GM12801 (cell line): Measurements from ENCODE around the gene SRSF1.

Experiments
- CTCF ChIP-seq: IDR thresholded peaks from one replicate; pipeline ENCODE4 v1.5.1; 2011; ENCODE audit warnings: control low read depth; ENCODE audit not compliant: insufficient read length; ENCODE audit errors: extremely low read depth

Gene SRSF1

DNA sequence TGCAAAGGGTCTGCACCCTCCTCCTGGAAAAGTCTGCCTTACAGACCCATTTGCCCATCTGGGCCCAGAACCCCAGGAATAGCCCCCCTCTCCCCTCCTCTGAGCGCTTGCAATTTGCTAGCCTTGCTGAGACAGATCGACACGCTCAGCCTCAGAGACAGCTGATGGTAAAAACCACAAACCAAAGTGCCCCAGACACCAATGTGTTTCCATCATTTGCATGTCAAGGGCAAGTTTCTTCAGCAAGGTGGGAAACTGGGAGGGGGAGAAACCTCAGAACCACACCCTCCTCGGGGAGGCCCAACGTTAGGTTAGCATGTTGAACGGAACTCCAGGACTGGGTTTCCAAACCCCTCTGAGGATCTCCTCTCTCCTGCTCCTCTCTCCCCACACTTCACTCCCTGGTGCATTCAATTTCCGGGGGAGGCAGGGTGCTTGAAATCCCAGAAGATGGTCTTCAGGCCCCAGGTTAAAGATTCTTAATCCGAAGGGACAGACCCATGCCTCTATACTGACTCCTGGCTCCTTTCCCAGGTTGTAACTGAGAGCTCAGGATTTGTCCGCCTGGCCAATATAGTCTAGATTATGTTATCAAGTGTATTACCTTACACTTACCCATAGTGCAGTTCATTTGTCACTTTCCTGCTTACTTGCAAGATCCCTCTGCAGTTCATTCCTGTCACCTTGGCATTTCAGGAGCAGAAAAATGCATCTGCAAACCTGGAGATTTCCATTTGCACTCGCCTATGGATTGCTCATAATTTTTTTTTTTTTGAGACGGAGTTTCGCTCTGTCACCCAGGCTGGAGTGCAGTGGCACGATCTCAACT is 50.5 kb downstream of the SRSF1 start:
- TF ChIP-seq CTCF, result no peak

DNA sequence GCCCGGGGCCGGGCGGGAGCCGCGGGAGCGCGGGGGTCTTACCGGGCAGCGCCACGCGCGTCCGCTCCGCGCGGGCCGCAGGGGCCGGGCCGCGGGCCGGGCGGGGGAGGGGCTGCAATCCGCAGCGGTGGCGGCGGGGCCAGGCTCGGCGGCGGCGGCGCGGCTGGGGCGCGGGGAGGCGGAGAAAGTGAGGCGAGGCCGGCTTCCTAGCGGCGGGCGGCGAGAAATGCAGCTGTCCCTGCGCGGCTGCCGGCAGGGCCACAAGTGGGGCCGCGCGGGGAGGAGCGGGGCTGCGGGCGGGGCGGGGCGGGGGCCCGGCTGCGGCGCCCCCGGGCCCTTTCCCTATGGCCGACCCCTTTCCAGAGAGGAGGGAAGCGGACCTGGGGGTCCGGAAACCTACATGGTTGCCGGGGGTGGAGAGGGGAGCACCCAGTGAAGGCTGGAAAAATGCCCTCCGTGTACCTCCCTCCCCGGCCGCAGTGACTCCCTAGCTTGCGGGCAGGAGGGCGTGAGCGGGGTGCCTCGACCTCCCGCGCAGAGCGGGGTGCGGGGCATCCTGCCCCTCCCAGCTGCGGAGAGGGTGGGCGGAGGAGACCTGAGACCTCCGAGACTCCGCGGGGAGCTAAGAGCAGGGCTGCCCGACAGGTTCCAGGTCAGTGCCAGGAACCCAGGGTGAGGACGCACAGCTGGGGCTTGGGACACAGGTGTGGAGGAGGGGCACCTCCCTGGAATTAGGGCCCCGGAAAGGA is 51.7 kb downstream of the SRSF1 start, which contains the start of gene CUEDC1:
CUEDC1 (minus strand) TSS at position 230 of the 749 bp plus-strand sequence. CDS start 69,848 bp downstream, outside the sequence.
- no peak for TF ChIP-seq CTCF

- TF ChIP-seq CTCF, result no peak
Observed at GRCh38 chr17:57954397-57955182, 52.5 kb downstream of the SRSF1 start.

- no peak for TF ChIP-seq CTCF
Observed at GRCh38 chr17:57953705-57954396, 53.2 kb downstream of the SRSF1 start.
